H54 (cell line): ENCODE measurements around the gene CLCA2.

Experiments used
- DNase-seq: peaks from one replicate; pipeline ENCODE4 v3.0.0; 2011; ENCODE audit warnings: low spot score, mixed read lengths; ENCODE audit not compliant: insufficient read length
- FAIRE-seq: peaks from 3 replicates; lab custom pipeline; 2011; peaks lifted over from hg19 to GRCh38; lab: Jason Lieb, UNC
- POLR2A ChIP-seq: IDR thresholded peaks from 2 replicates; pipeline ENCODE4 v1.6.1; 2011; ENCODE audit warnings: low read depth, mild to moderate bottlenecking, low read length

The CLCA2 gene

GRCh38 chr1:86441997-86442396 lies 18.0 kb downstream of the CLCA2 start:
- DNase-seq: no peak
- TF ChIP-seq POLR2A: no peak
- FAIRE-seq: no peak

- DNase-seq (no peak), FAIRE-seq (no peak)
- no peak for TF ChIP-seq POLR2A
Measured at GRCh38 chr1:86445919-86446318, 21.9 kb downstream of the CLCA2 start.

GRCh38 chr1:86447198-86447790 lies 23.3 kb downstream of the CLCA2 start:
- DNase-seq (no peak), FAIRE-seq (no peak)
- TF ChIP-seq POLR2A: no peak

DNA sequence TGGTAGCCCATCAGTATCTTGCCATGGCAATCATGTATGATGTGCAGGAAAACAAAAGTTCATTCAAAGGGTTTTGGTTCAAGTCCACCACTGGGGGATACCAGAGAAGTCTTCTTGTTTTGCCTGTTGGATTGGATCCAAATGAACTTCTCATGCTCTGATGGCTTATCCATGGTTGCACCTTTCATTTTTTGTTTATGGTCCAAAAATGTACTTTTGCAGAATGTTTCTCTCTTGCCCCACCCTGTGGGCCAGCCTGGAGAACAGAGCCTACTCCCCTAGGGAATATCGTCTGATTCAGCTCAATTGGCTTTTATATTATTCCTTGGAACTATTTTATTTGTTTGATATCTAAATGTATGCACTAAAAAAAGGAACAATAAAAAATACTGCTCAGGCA lies 24.7 kb downstream of the CLCA2 start:
- DNase-seq: no peak
- FAIRE-seq: no peak
- TF ChIP-seq POLR2A: no peak

DNA sequence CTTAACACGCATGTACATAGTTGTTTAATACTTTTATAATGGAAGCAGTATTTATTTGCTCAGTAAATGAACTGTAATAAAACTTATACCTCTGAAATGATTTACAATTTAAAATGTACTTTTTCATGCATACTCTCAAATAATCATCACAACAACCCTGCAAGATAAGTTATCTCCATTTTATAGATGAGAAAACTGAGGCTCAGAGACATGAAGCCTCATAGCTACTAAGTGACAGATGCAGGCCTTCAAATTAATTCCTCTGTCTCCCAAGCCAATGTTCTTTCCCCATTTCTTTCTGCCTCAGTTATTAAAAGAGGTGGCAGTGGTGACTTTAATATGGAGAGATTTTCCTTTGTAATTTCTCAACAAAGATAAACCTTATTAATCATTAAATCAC lies 25.1 kb downstream of the CLCA2 start:
- DNase-seq (no peak), FAIRE-seq (no peak)
- TF ChIP-seq POLR2A: no peak

GRCh38 chr1:86450847-86451246 lies 26.9 kb downstream of the CLCA2 start:
- DNase-seq (no peak), FAIRE-seq (no peak)
- no peak for TF ChIP-seq POLR2A

DNA sequence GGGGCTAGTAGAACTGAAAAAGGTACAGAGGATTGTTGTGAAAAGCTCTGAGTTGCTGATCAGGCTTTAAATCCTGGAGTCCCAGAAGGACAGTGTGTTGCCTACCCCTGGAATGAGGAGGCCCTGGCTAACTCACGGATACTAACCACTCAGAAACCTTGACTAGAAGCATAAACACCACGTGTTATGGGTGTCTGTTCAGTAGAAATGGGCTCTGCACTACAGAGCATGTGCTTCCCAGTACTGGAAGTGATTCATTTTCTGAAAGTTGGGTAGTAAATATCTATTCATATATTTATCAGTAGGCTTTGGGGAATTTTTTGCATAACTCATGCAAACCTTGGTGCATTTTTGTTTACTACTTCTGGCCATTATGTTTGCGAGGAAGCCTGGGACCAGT lies 29.7 kb downstream of the CLCA2 start:
- FAIRE-seq (no peak), DNase-seq (no peak)
- no peak for TF ChIP-seq POLR2A

GRCh38 chr1:86455073-86455472 lies 31.1 kb downstream of the CLCA2 start:
- no peak for TF ChIP-seq POLR2A
- FAIRE-seq (no peak), DNase-seq (no peak)

GRCh38 chr1:86460998-86461397 lies 37.0 kb downstream of the CLCA2 start:
- no peak for TF ChIP-seq POLR2A
- FAIRE-seq: no peak
- no peak for DNase-seq

DNA sequence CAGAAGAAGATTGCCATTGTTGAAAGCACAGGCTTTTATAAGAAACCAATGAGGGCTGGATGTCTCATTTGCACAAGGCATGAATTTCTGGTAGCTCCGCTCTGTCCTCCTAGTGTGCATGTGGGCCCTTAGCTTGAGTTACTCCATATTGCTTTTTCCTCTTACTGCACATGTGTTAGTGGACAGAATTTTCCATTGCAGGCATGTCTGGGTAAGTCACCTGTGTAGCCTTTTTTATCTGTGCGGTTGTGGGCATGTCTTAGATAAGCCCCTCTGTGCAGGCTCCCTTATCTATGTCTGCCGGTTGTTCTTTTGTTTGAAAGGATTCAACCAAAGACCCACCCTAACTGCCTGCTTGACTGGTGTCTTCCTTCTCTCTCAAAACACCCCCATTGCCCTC lies 37.5 kb downstream of the CLCA2 start:
- FAIRE-seq (no peak), DNase-seq (no peak)

DNA sequence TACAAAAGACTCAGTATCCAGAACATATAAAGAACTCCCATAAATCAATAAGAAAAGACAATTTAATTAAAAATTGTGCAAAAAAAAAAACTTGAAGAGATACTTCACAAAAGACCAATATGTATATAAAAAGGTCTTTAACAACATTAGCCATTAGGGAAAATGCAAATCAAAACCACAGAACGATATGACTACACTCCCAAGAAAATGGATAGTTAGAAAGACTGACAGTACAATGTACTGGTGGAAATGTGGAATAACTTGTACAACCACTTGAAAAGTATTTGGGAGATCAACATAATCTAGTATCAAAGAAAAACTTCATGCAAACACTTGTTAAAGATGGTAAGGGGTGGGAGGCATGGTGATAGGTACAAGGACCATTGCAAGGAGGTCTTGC lies 40.8 kb downstream of the CLCA2 start:
- DNase-seq (no peak), FAIRE-seq (no peak)
- TF ChIP-seq POLR2A: no peak

More for the DNA sequence above, 37.5 kb downstream of the CLCA2 start:
- no peak for TF ChIP-seq POLR2A

- FAIRE-seq: no peak
- no peak for TF ChIP-seq POLR2A
- DNase-seq: no peak
Measured at GRCh38 chr1:86466109-86466844, 42.3 kb downstream of the CLCA2 start.

GRCh38 chr1:86466986-86467385 lies 43.0 kb downstream of the CLCA2 start:
- no peak for TF ChIP-seq POLR2A
- DNase-seq: no peak
- FAIRE-seq: no peak

- no peak for TF ChIP-seq POLR2A
- FAIRE-seq (no peak), DNase-seq (no peak)
Measured at GRCh38 chr1:86468501-86468977, 44.6 kb downstream of the CLCA2 start, which contains the start of gene CLCA1. Gene CLCA1, plus strand, starts transcription at chr1:86468927. Its CDS starts 45 bp downstream, at chr1:86468972.

GRCh38 chr1:86470859-86471258 lies 46.9 kb downstream of the CLCA2 start:
- DNase-seq: no peak
- no peak for FAIRE-seq
- no peak for TF ChIP-seq POLR2A
